SH-SY5Y (cell line): Measurements from ENCODE around the gene CDKN2AIP.

ENCODE experiments used
- GATA2 ChIP-seq: IDR thresholded peaks from 2 replicates; pipeline ENCODE4 v1.6.1; 2011; ENCODE audit warnings: mild to moderate bottlenecking, low read depth, low read length
- GATA3 ChIP-seq: IDR thresholded peaks from 2 replicates; pipeline ENCODE4 v1.6.1; 2011; ENCODE audit warnings: low read depth, mild to moderate bottlenecking, low read length, moderate library complexity

DNA sequence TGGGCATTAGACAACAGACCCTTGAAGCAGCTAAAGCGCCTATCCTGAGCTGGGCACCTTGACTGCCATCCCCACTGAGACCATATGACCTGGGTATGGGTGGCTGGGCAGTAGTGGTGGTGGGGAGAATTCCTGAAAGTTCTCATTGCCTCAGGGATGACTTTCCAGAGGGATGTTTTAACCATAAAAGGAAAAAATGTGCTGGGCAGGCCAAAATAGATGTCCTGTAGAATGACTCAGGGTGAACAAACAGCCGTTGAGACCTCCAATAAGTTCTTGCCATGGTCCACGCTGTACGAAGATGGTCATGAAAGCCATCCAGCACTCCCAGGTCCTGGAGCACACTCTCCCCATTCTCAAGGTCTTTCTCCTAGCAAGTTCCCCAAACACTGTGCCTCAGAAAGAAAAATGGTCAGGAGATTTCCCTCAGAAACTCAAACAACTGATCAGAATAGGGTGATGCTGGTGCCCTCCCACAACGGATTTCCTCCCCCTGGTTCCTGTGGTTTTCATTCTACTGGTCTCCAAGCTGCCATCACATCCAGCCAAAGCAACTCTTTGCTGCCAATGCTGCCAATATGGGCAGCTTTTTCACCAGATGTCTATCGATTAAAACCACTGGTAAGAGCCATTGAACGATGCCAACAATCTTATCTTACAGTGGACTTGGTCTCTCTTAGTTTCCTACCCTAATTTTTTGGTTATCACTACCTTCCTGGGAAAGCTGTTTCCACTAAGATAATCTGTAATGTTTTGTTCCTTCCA, 11.2 kb downstream of the CDKN2AIP start:
- no peak for TF ChIP-seq GATA2
- no peak for TF ChIP-seq GATA3
